Endothelial cell of umbilical vein (primary cell): Measurements from ENCODE around the gene NEDD4L. TPM values are rescaled to one million over a fixed set of nuclear protein-coding genes. Genes with fewer than 3 reads are reported as not detected.

Experiments used
- BruUV-seq: library from RNA; stranded (reverse); fragments of 400-500 nt; replicated peaks from 2 replicates; lab custom pipeline; 2021; lab: Mats Ljungman, UMichigan
- CTCF ChIA-PET: fragments of 300-600, 350-600 bp; sonication (Branson Sonifier 250); formaldehyde crosslinking; loops from one replicate; lab custom pipeline; 2021; ENCODE audit warnings: antibody characterized with exemption, inconsistent platforms; lab: Charles Lee
- POLR2A ChIA-PET: fragments of 300-600, 350-600 bp; sonication (Branson Sonifier 250); formaldehyde crosslinking; loops from one replicate; lab custom pipeline; 2021; ENCODE audit warnings: antibody characterized with exemption, inconsistent platforms; lab: Charles Lee
- DNase-seq: peaks from one replicate; pipeline ENCODE4 v3.0.0-alpha.2; 2011; ENCODE audit warnings: low read depth, low spot score
- FAIRE-seq: peaks from 2 replicates; lab custom pipeline; 2011; peaks lifted over from hg19 to GRCh38; lab: Jason Lieb, UNC
- H2AFZ ChIP-seq: 2 replicates; pipeline ENCODE4 v1.6.0; 2012; ENCODE audit warnings: low read depth, low read length, control low read depth, inconsistent platforms
- H3K27ac ChIP-seq: 2 replicates; pipeline ENCODE4 v1.5.1; 2011; ENCODE audit warnings: low read depth, mild to moderate bottlenecking, control low read depth, low read length, moderate library complexity; ENCODE audit not compliant: insufficient read depth
- H3K27me3 ChIP-seq, 2 experiments: 2 replicates each; pipeline versions ENCODE4 v1.6.0 to v1.6.1; 2011; ENCODE audit warnings: low read length in 2 of 2, mixed read lengths in 1 of 2; ENCODE audit not compliant: control insufficient read depth in 2 of 2, insufficient read depth in 2 of 2
- H3K36me3 ChIP-seq, 2 experiments: 2 replicates in 1 of 2; 3 replicates in 1 of 2; pipeline ENCODE4 v1.5.1; 2011; ENCODE audit warnings: low read length in 2 of 2, mild to moderate bottlenecking in 1 of 2, moderate library complexity in 1 of 2; ENCODE audit not compliant: control insufficient read depth in 2 of 2, insufficient read depth in 2 of 2; ENCODE audit errors: extremely low read depth in 1 of 2
- H3K4me1 ChIP-seq: 3 replicates; pipeline ENCODE4 v1.5.1; 2011; ENCODE audit warnings: mild to moderate bottlenecking, low read length; ENCODE audit not compliant: control insufficient read depth, insufficient read depth; ENCODE audit errors: extremely low read depth
- H3K4me2 ChIP-seq: 2 replicates; pipeline ENCODE4 v1.6.1; 2011; ENCODE audit warnings: low read length, control low read depth, mixed read lengths; ENCODE audit not compliant: insufficient read depth
- H3K4me3 ChIP-seq, 3 experiments: fragments of 200-600 bp in 1 of 3; sonication (generic), shearing (Covaris generic) in 1 of 3; replicated peaks in 1 of 3; 2 replicates each; pipeline ENCODE4 v1.5.1; 2011 to 2016; ENCODE audit warnings: control low read depth in 3 of 3, low read length in 3 of 3, mild to moderate bottlenecking in 2 of 3, inconsistent platforms in 1 of 3, low read depth in 1 of 3, moderate library complexity in 1 of 3; ENCODE audit not compliant: insufficient read depth in 1 of 3
- H3K79me2 ChIP-seq: 2 replicates; pipeline ENCODE4 v1.6.0; 2012; ENCODE audit warnings: low read length, inconsistent platforms; ENCODE audit not compliant: control insufficient read depth, insufficient read depth
- H3K9ac ChIP-seq: replicated peaks from 2 replicates; pipeline ENCODE3; 2011; ENCODE audit warnings: low read length, control low read depth; ENCODE audit not compliant: insufficient read depth; ENCODE audit errors: extremely low read depth
- H3K9me1 ChIP-seq: replicated peaks from 3 replicates; pipeline ENCODE4 v1.6.0; 2011; ENCODE audit warnings: mild to moderate bottlenecking, low read length; ENCODE audit not compliant: control insufficient read depth, insufficient read depth; ENCODE audit errors: extremely low read depth
- H3K9me3 ChIP-seq: replicated peaks from 2 replicates; pipeline ENCODE4 v1.5.1; 2012; ENCODE audit warnings: low read length, inconsistent platforms; ENCODE audit not compliant: control insufficient read depth, insufficient read depth
- H4K20me1 ChIP-seq: replicated peaks from 2 replicates; pipeline ENCODE3; 2011; ENCODE audit warnings: mild to moderate bottlenecking, low read length; ENCODE audit not compliant: control insufficient read depth, insufficient read depth; ENCODE audit errors: extremely low read depth
- FOS ChIP-seq: IDR thresholded peaks from 2 replicates; pipeline ENCODE4 v1.6.1; 2011; ENCODE audit warnings: mild to moderate bottlenecking, low read length, moderate library complexity, borderline replicate concordance; ENCODE audit not compliant: insufficient read depth
- GATA2 ChIP-seq: IDR thresholded peaks from 2 replicates; pipeline ENCODE4 v1.7.0; 2011; ENCODE audit warnings: low read depth, mild to moderate bottlenecking, moderate library complexity, mixed read lengths, low read length; ENCODE audit not compliant: insufficient read length, insufficient read depth
- JUN ChIP-seq: IDR thresholded peaks from 2 replicates; pipeline ENCODE4 v1.6.1; 2011; ENCODE audit warnings: borderline replicate concordance, low read depth; ENCODE audit not compliant: insufficient read length, insufficient read depth
- MAX ChIP-seq: IDR thresholded peaks from 2 replicates; pipeline ENCODE4 v1.6.1; 2011; ENCODE audit not compliant: insufficient read depth, insufficient read length
- MYC ChIP-seq: IDR thresholded peaks from one replicate; pipeline ENCODE4 v1.6.1; 2011; ENCODE audit warnings: mild to moderate bottlenecking, low read depth, low read length
- POLR2A ChIP-seq: IDR thresholded peaks from 2 replicates; pipeline ENCODE4 v1.6.1; 2012; ENCODE audit warnings: low read depth, mild to moderate bottlenecking, control low read depth, low read length
- POLR2AphosphoS5 ChIP-seq: IDR thresholded peaks from 2 replicates; pipeline ENCODE4 v1.6.1; 2012; ENCODE audit warnings: low read depth, mild to moderate bottlenecking, control low read depth, low read length, moderate library complexity; ENCODE audit not compliant: insufficient read depth
- dilution Hi-C: fragments of 300-500 bp; cut with MboI; formaldehyde crosslinking; loops from one replicate; pipeline ENCODE4 v1.15.0; 2019; ENCODE audit warnings: low sequenced_read_pairs; ENCODE audit not compliant: extremely low pct_ligation_motif_present
- intact Hi-C: fragments of 100-400 bp; cut with micrococcal nuclease; formaldehyde crosslinking; loops from one replicate; pipeline ENCODE4 v1.10.0; 2022
- polyA plus RNA-seq, 4 experiments: library from polyadenylated mRNA; depleted of rRNA in 3 of 4; stranded (reverse) in 3 of 4; unstranded in 1 of 4; fragments of >200 nt; gene quantifications; 2 replicates each; pipeline versions ENCODE4 v1.2.1 to v1.2.3, GENCODE V29; 2011 to 2012; ENCODE audit warnings: missing spikeins in 1 of 4
- total RNA-seq: library from RNA; stranded (reverse); gene quantifications from 2 replicates; pipeline ENCODE4 v1.2.3, GENCODE V29; 2021
- TF ChIP-seq, protein P1 (sequence below), 2 donors: IDR thresholded peaks; 1 replicate in 1 of 2; 2 replicates in 1 of 2; pipeline ENCODE4 v1.5.1; 2011; ENCODE audit warnings: low read length in 2 of 2, mild to moderate bottlenecking in 2 of 2, moderate library complexity in 2 of 2, control low read depth in 1 of 2, inconsistent platforms in 1 of 2, low read depth in 1 of 2; ENCODE audit not compliant: insufficient read depth in 1 of 2; ENCODE audit errors: extremely low read depth in 1 of 2

The NEDD4L gene
- total and polyA plus RNA-seq, 2 donors (not counting 3 experiments of a cell fraction or from before 2014, with no cell fraction given), result 20.5 to 78.9 TPM

GRCh38 chr18:58231930-58232329 is 187.9 kb downstream of the NEDD4L start:
- DNase-seq (peak; percentile 27), FAIRE-seq (peak; percentile 74)
- Histone ChIP-seq H3K27ac (no peak overlapping the region), H3K27me3 (no peaks in the 10 kb centered on the region), H2AFZ (no peak overlapping the region), H3K79me2 (no peaks in the 10 kb centered on the region), H3K4me1 (no peaks in the 10 kb centered on the region), H4K20me1 (no peaks in the 10 kb centered on the region), H3K9ac (no peak overlapping the region), H3K9me3 (no peaks in the 10 kb centered on the region), H3K36me3 (no peaks in the 10 kb centered on the region), H3K4me3 (no peak overlapping the region), H3K9me1 (no peaks in the 10 kb centered on the region), H3K4me2 (no peak overlapping the region)
- dilution Hi-C loops, result no loop called here
- intact Hi-C loops, result loop anchor here (5.0 kb wide), 1 partner anchor 260 kb away; no protein-coding TSS in a partner anchor
- POLR2A ChIA-PET, result no interaction called here
- CTCF ChIA-PET, result interaction anchor here (0.7 to 1.4 kb wide), 2 partner anchors 37 to 90 kb away, joined by 3 to 4 read pairs; no protein-coding TSS in a partner anchor
- TF ChIP-seq, protein P1, sequence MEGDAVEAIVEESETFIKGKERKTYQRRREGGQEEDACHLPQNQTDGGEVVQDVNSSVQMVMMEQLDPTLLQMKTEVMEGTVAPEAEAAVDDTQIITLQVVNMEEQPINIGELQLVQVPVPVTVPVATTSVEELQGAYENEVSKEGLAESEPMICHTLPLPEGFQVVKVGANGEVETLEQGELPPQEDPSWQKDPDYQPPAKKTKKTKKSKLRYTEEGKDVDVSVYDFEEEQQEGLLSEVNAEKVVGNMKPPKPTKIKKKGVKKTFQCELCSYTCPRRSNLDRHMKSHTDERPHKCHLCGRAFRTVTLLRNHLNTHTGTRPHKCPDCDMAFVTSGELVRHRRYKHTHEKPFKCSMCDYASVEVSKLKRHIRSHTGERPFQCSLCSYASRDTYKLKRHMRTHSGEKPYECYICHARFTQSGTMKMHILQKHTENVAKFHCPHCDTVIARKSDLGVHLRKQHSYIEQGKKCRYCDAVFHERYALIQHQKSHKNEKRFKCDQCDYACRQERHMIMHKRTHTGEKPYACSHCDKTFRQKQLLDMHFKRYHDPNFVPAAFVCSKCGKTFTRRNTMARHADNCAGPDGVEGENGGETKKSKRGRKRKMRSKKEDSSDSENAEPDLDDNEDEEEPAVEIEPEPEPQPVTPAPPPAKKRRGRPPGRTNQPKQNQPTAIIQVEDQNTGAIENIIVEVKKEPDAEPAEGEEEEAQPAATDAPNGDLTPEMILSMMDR (IDR thresholded peaks at IDR 0.05; ENCODE audit: extremely low read depth in 1 of 2, insufficient read depth in 1 of 2, low read depth in 1 of 2, low read length in 2 of 2), result peak in 1 of 2 donors; percentile 19
- no peak for TF ChIP-seq JUN
- no peak for TF ChIP-seq POLR2AphosphoS5
- TF ChIP-seq FOS, result no peak
- no peak for TF ChIP-seq MAX
- no peak for TF ChIP-seq GATA2
- TF ChIP-seq MYC, result no peak
- TF ChIP-seq POLR2A, result no peak
- no TSS peak for BruUV-seq
